ENCODE results near the gene SSH2. TPM values are rescaled to one million over a fixed set of nuclear protein-coding genes. Genes with fewer than 3 reads are reported as not detected.
A peak's percentile ranks its signal among the peaks of the same experiment; 100 is the strongest.

The SSH2 gene
- total and polyA plus RNA-seq, 9 of the 15 experiments (the other 6 are each of a cell fraction or from before 2014, with no cell fraction given), result 3.9 to 16.1 (median 10.2) TPM

GRCh38 chr17:29619251-29619650, 310.8 kb downstream of the SSH2 start:
- no TSS peak for BruUV-seq (replicated peaks)
- in situ Hi-C loops (cut with MboI) (no loop called here), intact Hi-C loops (cut with micrococcal nuclease) (loop anchor here (10.0 kb wide), 1 partner anchor 474 kb away; no protein-coding TSS in a partner anchor)
- Histone ChIP-seq H3K4me2 (ENCODE audit: insufficient read depth, low read length) (no peak overlapping the region), H3K27me3 (ENCODE audit: control insufficient read depth in 2 of 2, insufficient read depth in 2 of 2, low read length in 2 of 2) (no peaks in the 10 kb centered on the region), H3K9ac (ENCODE audit: insufficient read depth in 1 of 2, low read depth in 2 of 2, low read length in 2 of 2) (no peak overlapping the region), H3K4me1 (replicated peaks in 1 of 2; ENCODE audit: control insufficient read depth in 2 of 2, insufficient read depth in 2 of 2, low read length in 2 of 2) (peaks cover 34 to 73% of the 10 kb centered on the region in 2 experiments), H3K36me3 (ENCODE audit: control insufficient read depth, insufficient read depth, low read length) (no peaks in the 10 kb centered on the region), H3K9me1 (ENCODE audit: control insufficient read depth, insufficient read depth, low read length) (no peaks in the 10 kb centered on the region), H4K20me1 (replicated peaks; ENCODE audit: control insufficient read depth, insufficient read depth, low read length) (no peaks in the 10 kb centered on the region; the same call in 1 of the 2 replicates), H3K9me3 (replicated peaks; ENCODE audit: control insufficient read depth, insufficient read depth, low read depth, low read length) (no peaks in the 10 kb centered on the region), H3K27ac (ENCODE audit: extremely low read depth, low read depth, low read length) (no peak overlapping the region), H3K4me3 (no peak overlapping the region), H2AFZ (ENCODE audit: low read depth, low read length) (no peak overlapping the region), H3K79me2 (ENCODE audit: control insufficient read depth, insufficient read depth, low read length) (no peaks in the 10 kb centered on the region)
- FAIRE-seq, result no peak
- no peak for ATAC-seq
- ChIA-PET CTCF (ENCODE audit: low intra/inter-chr PET ratio) (interaction anchor here (0.5 to 1.4 kb wide), 4 partner anchors 160 to 475 kb away, joined by 3 to 5 read pairs (median 4); no protein-coding TSS in a partner anchor), POLR2A (no interaction called here)
- no peak for DNase-seq (ENCODE audit: extremely low read depth in 1 of 4, low spot score in 3 of 4)
- no peak for TF ChIP-seq CBX2 (IDR thresholded peaks at IDR 0.05; ENCODE audit: insufficient read depth, low read length, poor library complexity, severe bottlenecking)
- TF ChIP-seq ZBTB34 (CRISPR knock-in tag; IDR thresholded peaks at IDR 0.05), result no peak
- no peak for TF ChIP-seq NCOA2 (IDR thresholded peaks at IDR 0.05; ENCODE audit: partially characterized antibody in 2 of 2)
- peak in 1 of 2 experiments; percentile 18; a peak in 1 of 4 replicates for TF ChIP-seq RAD21 (CRISPR knock-in tag; conservative IDR thresholded peaks at IDR 0.05 in 1 of 2, IDR thresholded peaks at IDR 0.05 in 1 of 2)
- 0 out of 2 replicates have a peak, but pooled peaks have one; percentile 3 for TF ChIP-seq MEF2A (IDR thresholded peaks at IDR 0.05; ENCODE audit: control insufficient read depth, low read depth, low read length)
- TF ChIP-seq MEF2D (tag; conservative IDR thresholded peaks at IDR 0.05; ENCODE audit: low read depth), result 0 out of 2 replicates have a peak, but pooled peaks have one; percentile 25
- no peak for TF ChIP-seq MAX (CRISPR knock-in tag; IDR thresholded peaks at IDR 0.05)
- TF ChIP-seq AFF1 (IDR thresholded peaks at IDR 0.05; ENCODE audit: low read depth in 1 of 2, partially characterized antibody in 2 of 2), result no peak
- no peak for TF ChIP-seq NCOA4 (IDR thresholded peaks at IDR 0.05; ENCODE audit: partially characterized antibody)
- no peak for TF ChIP-seq HNRNPH1 (optimal IDR thresholded peaks at IDR 0.05; ENCODE audit: low read depth, low read length)
- TF ChIP-seq, protein P1, sequence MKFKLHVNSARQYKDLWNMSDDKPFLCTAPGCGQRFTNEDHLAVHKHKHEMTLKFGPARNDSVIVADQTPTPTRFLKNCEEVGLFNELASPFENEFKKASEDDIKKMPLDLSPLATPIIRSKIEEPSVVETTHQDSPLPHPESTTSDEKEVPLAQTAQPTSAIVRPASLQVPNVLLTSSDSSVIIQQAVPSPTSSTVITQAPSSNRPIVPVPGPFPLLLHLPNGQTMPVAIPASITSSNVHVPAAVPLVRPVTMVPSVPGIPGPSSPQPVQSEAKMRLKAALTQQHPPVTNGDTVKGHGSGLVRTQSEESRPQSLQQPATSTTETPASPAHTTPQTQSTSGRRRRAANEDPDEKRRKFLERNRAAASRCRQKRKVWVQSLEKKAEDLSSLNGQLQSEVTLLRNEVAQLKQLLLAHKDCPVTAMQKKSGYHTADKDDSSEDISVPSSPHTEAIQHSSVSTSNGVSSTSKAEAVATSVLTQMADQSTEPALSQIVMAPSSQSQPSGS (CRISPR knock-in tag; IDR thresholded peaks at IDR 0.05), result no peak
- TF ChIP-seq SAP30 (IDR thresholded peaks at IDR 0.05; ENCODE audit: borderline replicate concordance, insufficient read depth, low read depth, low read length, poor library complexity, severe bottlenecking), result no peak
- TF ChIP-seq ZNF175 (CRISPR knock-in tag; IDR thresholded peaks at IDR 0.05; ENCODE audit: low read depth), result no peak
- TF ChIP-seq TAL1 (IDR thresholded peaks at IDR 0.05), result no peak
